Stimulated activated CD8-positive, alpha-beta memory T cell treated with anti-CD3 and anti-CD28 coated beads, Interleukin-2, amount 100 ng/mL, for 48 hours (primary cell): ENCODE results near the gene SPATA45.

Experiments used
- DNase-seq, 2 donors: peaks; one replicate each; pipeline ENCODE4 v3.0.0-alpha.2; 2020; ENCODE audit warnings: low read depth in 2 of 2

Gene SPATA45

GRCh38 chr1:212828395-212828794 lies 19.1 kb downstream of the SPATA45 start:
- no peak for DNase-seq

DNA sequence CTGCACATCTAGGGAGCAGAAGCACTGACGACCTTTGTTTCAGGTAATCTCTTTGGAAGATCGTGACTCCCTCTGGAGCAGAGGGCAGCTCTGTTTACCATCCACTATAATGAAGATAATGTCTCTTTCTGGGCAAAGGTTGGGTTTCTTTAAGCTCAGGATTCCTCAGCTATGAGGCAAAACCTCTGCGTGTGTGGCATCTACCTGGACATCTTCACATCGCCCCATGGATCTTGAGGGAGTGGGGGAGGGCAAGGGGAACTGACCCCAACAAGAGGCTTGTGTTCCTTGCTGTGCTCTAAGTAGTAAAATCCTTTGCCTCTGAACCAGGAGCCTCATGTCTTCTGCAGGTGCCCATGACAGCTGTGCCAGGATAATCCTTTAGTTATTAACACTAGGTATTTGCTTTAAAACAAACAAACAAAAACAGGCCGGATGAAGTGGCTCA lies 19.6 kb downstream of the SPATA45 start:
- no peak for DNase-seq

DNA sequence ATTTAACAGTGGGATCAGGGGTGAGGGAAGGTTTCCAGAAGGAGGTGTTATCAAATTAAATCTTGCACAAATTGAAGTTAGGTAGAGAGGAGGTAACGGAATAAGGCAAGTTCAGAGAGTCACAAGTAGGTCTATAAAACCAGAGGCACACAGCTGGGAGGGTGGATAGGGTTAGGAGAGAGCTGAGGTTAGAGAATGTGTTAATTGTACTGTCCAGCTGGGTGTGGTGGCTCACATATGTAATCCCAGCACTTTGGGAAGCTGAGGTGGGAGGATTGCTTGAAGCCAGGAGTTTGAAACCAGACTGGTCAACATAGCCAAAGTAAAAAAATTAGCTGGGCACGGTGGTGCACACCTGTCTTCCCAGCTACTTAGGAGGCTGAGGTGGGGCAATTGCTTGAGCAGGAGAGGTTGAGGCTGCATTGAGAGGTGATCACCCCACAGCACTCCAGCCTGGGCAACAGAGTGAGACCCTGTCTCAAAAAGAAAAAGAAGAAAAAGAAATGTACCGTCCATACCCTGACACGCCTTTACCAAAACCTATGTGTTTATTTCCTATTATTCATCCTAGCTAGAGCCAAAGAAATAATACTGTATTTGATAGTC lies 20.2 kb downstream of the SPATA45 start:
- DNase-seq, result no peak

DNA sequence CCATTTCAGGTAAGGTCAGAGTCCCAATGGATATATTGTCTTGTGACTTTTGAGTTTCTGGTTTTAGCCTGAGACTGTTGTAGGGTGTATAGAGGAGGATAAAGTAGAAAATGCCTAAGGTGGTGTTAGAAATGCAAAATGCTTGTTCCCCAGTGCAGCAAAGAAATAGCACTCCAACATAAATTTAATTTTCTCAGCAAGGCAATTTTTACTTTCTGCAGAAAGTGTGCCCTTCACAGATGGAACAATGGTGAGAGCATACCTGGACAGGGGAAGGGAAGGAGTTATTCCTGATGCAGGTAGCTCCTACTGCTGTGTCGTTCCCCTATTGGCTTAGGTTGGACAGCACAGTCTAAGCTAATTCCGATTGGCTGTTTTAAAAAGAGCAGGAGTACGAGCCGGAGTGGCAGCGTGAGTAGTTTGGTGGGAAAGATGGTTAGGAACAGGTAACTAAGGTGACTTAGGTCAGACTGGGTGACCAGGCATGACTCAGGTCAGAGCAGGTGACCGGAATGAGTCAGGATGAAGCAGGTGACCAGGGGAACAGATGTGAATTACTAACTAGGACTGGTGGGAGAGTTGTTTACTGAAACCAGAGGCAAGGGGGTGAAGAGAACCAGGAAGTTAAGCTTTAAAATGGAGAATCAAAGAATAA lies 21.5 kb downstream of the SPATA45 start:
- no peak for DNase-seq

DNA sequence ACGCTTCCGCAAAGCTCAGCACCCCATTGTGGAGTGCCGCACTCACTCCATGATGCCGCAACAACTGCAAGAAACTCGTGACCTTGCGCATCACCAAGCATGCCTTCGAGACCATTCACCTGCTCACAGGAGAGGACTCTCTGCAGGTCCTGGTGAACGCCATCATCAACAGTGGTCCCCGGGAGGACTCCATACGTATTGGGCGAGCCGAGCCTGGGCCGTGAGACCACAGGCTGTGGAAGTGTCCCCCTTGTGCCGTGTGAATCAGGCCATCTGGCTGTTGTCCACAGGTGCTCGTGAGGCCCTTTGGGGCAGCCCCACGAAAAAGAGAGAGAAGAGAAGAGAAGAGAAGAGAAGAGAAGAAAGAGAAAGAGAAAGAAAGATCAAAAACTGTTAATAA lies 23.2 kb downstream of the SPATA45 start:
- no peak for DNase-seq

DNA sequence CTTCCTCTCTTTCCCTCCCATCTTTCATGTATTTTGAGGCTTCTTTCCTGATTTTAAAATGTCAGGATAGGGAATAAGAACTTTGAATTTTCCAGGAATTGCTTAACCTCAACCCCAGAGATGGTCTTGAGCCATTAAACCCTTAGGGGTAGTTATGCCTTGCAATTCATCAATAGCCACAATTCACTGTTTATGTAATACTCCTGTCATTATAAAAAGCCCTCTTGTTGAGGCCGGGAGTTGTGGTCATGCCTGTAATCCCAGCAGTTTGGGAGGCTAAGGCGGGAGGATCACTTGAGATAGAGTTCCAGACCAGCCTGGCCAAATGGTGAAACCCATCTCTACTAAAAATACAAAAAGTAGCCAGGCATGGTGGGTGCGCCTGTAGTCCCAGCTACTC lies 24.5 kb downstream of the SPATA45 start:
- no peak for DNase-seq

DNA sequence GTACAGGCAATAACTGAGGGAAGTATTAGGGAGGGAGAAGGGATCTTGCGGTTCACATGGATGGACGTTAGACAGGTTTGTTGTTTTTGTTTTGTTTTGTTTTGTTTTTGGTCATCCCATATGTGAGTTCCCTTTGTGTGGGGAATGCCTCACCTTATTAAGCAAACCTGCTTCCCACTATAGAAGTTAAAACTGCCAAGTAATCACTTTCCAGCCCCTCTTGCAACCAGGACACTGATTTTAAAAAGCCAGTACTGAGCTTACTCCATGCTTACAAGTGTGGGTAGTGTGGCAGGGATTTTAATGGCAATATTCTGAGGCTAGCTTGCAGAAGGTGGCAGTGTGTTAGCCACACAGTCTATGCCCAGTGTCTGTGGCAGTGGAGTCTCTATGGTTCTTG lies 26.5 kb downstream of the SPATA45 start:
- no peak for DNase-seq

DNA sequence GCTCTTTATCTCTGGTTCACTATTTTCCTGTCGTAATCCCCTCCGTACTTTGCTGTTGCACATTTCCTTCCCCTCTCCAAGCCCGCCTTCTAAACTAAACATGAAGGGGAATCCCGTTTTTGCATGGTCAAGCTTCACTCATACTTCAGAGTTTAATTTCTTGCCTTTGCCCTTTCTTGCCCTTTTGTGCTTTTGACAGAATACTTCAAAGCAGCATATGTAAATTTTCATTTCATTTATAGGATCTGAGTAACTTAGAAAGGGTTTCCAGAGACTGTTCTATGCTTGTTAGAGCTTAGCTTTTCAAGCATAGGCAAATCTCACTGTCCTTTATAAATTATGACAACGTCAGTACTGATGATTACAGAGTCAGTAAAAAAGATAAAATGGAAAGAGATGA lies 27.7 kb downstream of the SPATA45 start:
- no peak for DNase-seq

- DNase-seq, result no peak
Measured at GRCh38 chr1:212816567-212817278, 30.7 kb downstream of the SPATA45 start.

- DNase-seq, result no peak
Measured at GRCh38 chr1:212814537-212815334, 32.7 kb downstream of the SPATA45 start.

GRCh38 chr1:212805767-212806166 lies 41.7 kb downstream of the SPATA45 start:
- DNase-seq, result no peak

DNA sequence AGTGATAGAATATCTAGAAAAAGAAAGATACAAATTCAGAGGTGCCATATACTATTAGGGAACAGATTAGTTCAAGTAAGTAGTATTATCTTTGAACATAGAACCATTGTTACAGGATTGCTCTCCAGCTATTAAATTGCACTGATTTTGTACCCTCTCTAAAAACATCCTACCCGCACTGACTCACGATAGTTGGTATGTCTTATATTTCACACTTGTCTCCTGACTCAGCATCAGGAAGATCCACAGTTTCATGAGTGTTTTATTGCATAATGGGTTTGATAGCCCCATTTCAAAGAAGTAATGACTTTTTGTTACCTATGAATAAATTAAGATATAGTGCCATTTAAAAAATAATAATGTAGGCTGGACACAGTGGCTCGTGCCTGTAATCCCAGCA lies 49.8 kb downstream of the SPATA45 start:
- DNase-seq, result no peak

- no peak for DNase-seq
Measured at GRCh38 chr1:212794561-212795014, 52.9 kb downstream of the SPATA45 start.

DNA sequence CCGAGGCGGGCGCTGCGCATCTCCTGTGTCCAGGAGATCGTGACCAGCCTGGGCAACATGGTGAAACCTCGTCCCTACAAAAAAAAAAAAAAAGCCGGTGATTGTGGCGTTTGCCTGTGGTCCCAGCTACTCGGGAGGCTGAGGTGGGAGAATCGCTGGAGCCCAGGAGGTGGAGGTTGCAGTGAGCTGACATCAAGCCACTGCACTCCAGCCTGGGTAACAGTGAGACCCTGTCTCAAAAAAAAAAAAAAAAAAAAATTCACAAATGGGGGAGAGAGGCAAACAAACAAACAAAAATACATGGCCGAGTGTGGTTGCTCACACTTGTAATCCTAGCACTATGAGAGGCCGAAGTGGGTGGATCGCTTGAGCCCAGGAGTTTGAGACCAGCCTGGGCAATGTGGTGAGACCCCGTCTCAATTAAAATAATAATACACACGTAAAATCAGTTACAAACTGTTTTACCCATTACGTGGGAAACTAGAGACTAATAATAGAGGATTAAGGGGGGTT lies 55.0 kb downstream of the SPATA45 start:
- no peak for DNase-seq

DNA sequence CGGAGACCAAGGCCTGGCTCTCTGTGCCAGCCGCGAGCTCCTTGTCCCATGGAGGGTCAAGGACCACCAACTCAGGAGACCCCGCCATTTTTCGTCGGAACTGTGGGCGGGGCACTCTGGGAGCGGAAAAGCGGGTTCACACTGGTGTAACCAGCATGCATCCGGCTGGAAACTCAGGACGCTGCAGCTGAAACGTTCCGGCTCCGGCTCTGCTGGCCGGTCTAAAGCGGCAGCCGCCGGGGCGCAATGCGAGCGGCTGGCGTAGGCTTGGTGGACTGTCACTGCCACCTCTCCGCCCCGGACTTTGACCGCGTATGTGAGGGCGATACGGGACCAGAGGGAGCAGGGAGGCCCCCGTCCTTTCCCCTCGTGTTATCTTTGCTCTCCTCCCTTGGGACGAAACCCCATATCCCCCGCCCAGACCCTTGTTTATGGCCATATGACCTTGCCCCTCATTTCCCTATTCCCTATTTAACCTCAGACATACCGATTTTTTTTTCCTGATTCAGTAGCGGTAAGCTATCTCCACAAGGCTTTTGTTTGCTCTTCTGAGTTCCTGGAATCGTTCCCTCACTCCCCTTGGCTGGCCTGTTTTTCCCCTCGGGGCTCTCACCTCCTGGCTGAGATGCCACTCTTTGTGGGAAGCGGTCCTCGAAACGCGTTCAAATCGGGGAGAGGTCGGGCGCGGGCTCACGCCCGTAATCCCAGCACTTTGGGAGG lies 55.6 kb downstream of the SPATA45 start, which contains the start of the genes NSL1 and TATDN3:
Gene NSL1 (minus strand): TSS at position 102 of the 720 bp plus-strand sequence. CDS start 14 bp downstream, at position 88.
Gene TATDN3 (plus strand): TSS at position 219 of the 720 bp plus-strand sequence. CDS start 28 bp downstream, at position 247.
- DNase-seq, result peak; percentile 85 to 95

GRCh38 chr1:212791261-212791675 lies 56.2 kb downstream of the SPATA45 start:
- DNase-seq, result no peak

GRCh38 chr1:212785871-212786270 lies 61.6 kb downstream of the SPATA45 start:
- DNase-seq, result no peak

DNA sequence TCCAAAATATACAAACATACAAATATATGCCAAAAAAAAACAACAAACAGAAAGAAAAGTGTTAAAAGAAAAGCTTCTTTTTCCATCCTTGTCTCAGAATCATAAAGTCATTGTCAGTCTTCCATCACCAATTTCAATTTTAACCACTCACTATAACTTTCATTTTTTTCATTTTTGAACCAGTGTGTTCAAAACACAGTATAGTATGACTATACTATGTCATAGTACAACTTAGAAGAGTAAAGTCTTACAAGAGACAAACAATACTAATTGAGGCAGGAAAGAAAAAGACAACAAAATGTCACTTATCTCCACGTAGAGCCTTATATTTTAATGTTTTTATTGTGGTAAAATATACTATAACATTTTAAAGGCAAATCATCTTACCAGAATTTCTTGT lies 63.5 kb downstream of the SPATA45 start:
- DNase-seq, result no peak

DNA sequence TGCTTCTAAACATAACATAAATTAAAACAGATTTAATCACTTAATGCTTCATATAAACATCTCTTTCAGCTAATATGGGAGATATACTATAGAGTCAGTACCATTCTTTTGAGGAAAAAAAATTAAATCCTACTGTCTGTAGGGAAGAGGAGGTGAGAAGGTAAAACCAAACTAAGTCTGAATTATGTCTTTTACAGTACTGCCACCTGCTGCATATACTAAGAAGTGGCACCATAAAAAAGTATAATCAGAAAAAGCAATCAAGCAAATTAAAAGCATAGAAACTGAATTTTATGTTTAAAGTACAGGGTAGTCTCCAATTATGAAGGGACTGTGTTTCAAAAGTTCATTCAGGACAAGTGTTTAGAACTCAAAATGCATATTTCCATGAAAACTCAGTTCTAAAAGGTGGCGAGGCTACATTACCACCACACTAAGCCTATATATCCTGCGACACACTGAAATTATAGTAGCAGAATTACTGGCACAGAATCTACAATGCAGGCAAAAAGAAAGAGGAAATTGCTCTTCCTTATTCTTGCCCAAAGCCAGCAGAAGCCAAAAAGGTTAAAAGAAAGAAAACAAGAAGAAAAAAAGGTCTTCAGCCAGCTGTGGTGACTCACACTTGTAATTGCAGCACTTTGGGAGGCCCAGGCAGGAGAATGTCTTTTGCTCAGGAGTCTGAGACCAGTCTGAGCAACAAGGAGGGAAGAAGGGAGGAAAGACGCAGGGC lies 64.9 kb downstream of the SPATA45 start:
- DNase-seq, result no peak

GRCh38 chr1:212781225-212781624 lies 66.2 kb downstream of the SPATA45 start:
- no peak for DNase-seq
